AG04450 (cell line): ENCODE data around the gene SLC28A1. TPM values are rescaled to one million over a fixed set of nuclear protein-coding genes. Genes with fewer than 3 reads are reported as not detected.

Experiments used
- CTCF ChIA-PET: fragments of 300-600, 350-600 bp; formaldehyde crosslinking; extraction: SDS; loops from one replicate; lab custom pipeline; 2022; ENCODE audit warnings: antibody characterized with exemption, inconsistent platforms; lab: Charles Lee
- POLR2A ChIA-PET: fragments of 350-600 bp; formaldehyde crosslinking; extraction: SDS; loops from one replicate; lab custom pipeline; 2021; ENCODE audit warnings: antibody characterized with exemption, inconsistent platforms; lab: Yijun Ruan, JAX
- DNase-seq: peaks from one replicate; pipeline ENCODE4 v3.0.0-alpha.2; 2011; ENCODE audit warnings: low read depth, low spot score
- H3K27ac ChIP-seq: one replicate; pipeline ENCODE4 v1.5.1; 2012; ENCODE audit warnings: low read depth, low read length, control low read depth
- H3K27me3 ChIP-seq: one replicate; pipeline ENCODE4 v1.6.0; 2012; ENCODE audit warnings: low read length; ENCODE audit not compliant: control insufficient read depth, insufficient read depth
- H3K4me3 ChIP-seq: 2 replicates; pipeline ENCODE4 v1.5.1; 2011; ENCODE audit warnings: mild to moderate bottlenecking, low read depth, low read length, control low read depth
- H3K9me3 ChIP-seq: 2 replicates; pipeline ENCODE4 v1.5.1; 2012; ENCODE audit warnings: low read length; ENCODE audit not compliant: control insufficient read depth, insufficient read depth
- polyA plus RNA-seq: library from polyadenylated mRNA; depleted of rRNA; stranded (reverse); fragments of >200 nt; gene quantifications from 2 replicates; pipeline ENCODE4 v1.2.3, GENCODE V29; 2011; rRNA removed
- small RNA-seq: library from RNA; depleted of rRNA; stranded (forward); fragments of <200 nt; gene quantifications from one replicate; pipeline ENCODE3, GENCODE V24; 2012; ENCODE audit warnings: low read depth; ENCODE audit not compliant: insufficient read length
- TF ChIP-seq, protein P1 (sequence below): IDR thresholded peaks from 2 replicates; pipeline ENCODE4 v1.5.1; 2011; ENCODE audit warnings: low read depth, low read length, control low read depth, inconsistent platforms

SLC28A1 gene
- polyA plus RNA-seq, 1 experiment = not detected

GRCh38 chr15:84992157-84992944 is 107.9 kb downstream of the SLC28A1 start:
- Histone ChIP-seq H3K4me3 (no peak overlapping the region), H3K9me3 (no peaks in the 10 kb centered on the region), H3K27me3 (no peaks in the 10 kb centered on the region), H3K27ac (no peak overlapping the region)
- ChIA-PET POLR2A (no interaction called here), CTCF (interaction anchor here (0.5 to 1.5 kb wide), 3 partner anchors 11 to 55 kb away, joined by 3 to 5 read pairs (median 4); no protein-coding TSS in a partner anchor)
- DNase-seq = peak; percentile 21
- TF ChIP-seq, protein P1, sequence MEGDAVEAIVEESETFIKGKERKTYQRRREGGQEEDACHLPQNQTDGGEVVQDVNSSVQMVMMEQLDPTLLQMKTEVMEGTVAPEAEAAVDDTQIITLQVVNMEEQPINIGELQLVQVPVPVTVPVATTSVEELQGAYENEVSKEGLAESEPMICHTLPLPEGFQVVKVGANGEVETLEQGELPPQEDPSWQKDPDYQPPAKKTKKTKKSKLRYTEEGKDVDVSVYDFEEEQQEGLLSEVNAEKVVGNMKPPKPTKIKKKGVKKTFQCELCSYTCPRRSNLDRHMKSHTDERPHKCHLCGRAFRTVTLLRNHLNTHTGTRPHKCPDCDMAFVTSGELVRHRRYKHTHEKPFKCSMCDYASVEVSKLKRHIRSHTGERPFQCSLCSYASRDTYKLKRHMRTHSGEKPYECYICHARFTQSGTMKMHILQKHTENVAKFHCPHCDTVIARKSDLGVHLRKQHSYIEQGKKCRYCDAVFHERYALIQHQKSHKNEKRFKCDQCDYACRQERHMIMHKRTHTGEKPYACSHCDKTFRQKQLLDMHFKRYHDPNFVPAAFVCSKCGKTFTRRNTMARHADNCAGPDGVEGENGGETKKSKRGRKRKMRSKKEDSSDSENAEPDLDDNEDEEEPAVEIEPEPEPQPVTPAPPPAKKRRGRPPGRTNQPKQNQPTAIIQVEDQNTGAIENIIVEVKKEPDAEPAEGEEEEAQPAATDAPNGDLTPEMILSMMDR = no peak

Small RNAs within 50 kb of the gene (small RNA-seq; reads per million reads assigned to genes)
- gene RF00402 (not detected), gene RNU6-339P (not detected), gene RNU6-796P (not detected)

Other genes starting within 250 kb of the SLC28A1 start
- 18.7 and 19.0 TPM in 2 replicates for gene WDR73, start 230.4 kb upstream of the SLC28A1 start, polyA plus RNA-seq
- 3.3 and 3.8 TPM in 2 replicates for gene NMB, start 226.5 kb upstream of the SLC28A1 start, polyA plus RNA-seq
- 218 and 324 TPM in 2 replicates for gene SEC11A, start 168.5 kb upstream of the SLC28A1 start, polyA plus RNA-seq
- 6.2 and 6.9 TPM in 2 replicates for gene ZNF592, start 136.1 kb upstream of the SLC28A1 start, polyA plus RNA-seq
- 0.04 and 0.09 TPM in 2 replicates for gene ALPK3, start 67.3 kb upstream of the SLC28A1 start, polyA plus RNA-seq
- 35.8 and 48.4 TPM in 2 replicates for gene PDE8A, start 97.2 kb downstream of the SLC28A1 start, polyA plus RNA-seq